GM23338 (cell line): Measurements from ENCODE around the gene FAM83B. TPM values are rescaled to one million over a fixed set of nuclear protein-coding genes. Genes with fewer than 3 reads are reported as not detected.

Experiments used
- CTCF ChIP-seq, 2 experiments: fragments of 200-600 bp in 1 of 2; sonication (generic) in 1 of 2; conservative IDR thresholded peaks; 2 replicates each; pipeline versions ENCODE4 v1.5.1 to v1.6.1; 2016 to 2017; ENCODE audit warnings: antibody characterized with exemption in 2 of 2, low read depth in 2 of 2, mild to moderate bottlenecking in 2 of 2, moderate library complexity in 1 of 2
- EZH2 ChIP-seq: fragments of 200-600 bp; sonication (generic); IDR thresholded peaks from one replicate; pipeline ENCODE4 v1.8.0; 2017; ENCODE audit warnings: antibody characterized with exemption, mild to moderate bottlenecking, low read depth; ENCODE audit not compliant: unreplicated experiment
- EZH2phosphoT487 ChIP-seq: fragments of 200-600 bp; sonication (generic); IDR thresholded peaks from one replicate; pipeline ENCODE4 v1.8.1; 2018; ENCODE audit warnings: antibody characterized with exemption; ENCODE audit not compliant: unreplicated experiment
- POLR2AphosphoS5 ChIP-seq: IDR thresholded peaks from 2 replicates; pipeline ENCODE4 v1.6.1; 2016; ENCODE audit warnings: antibody characterized with exemption, low read depth
- REST ChIP-seq: IDR thresholded peaks from one replicate; pipeline ENCODE4 v1.6.1; 2018; ENCODE audit warnings: antibody characterized with exemption; ENCODE audit not compliant: unreplicated experiment
- STAT1 ChIP-seq: IDR thresholded peaks from one replicate; pipeline ENCODE4 v1.6.1; 2016; ENCODE audit warnings: antibody characterized with exemption; ENCODE audit not compliant: unreplicated experiment
- ZNF462 ChIP-seq: fragments of 250-450 bp; sonication (Bioruptor Pico); IDR thresholded peaks from 2 replicates; pipeline ENCODE4 v1.5.0; 2020; ENCODE audit warnings: mild to moderate bottlenecking, moderate library complexity
- polyA plus RNA-seq: library from polyadenylated mRNA; unstranded; fragments of >200 nt; fragmentation: Nextera tagmentation; extraction: Ambion mirVana; gene quantifications from 2 replicates; pipeline ENCODE4 v1.2.1, GENCODE V29; 2016
- total RNA-seq: library from RNA; depleted of rRNA; stranded (reverse); fragments of >200 nt; shearing (Covaris generic); gene quantifications from 2 replicates; pipeline ENCODE4 v1.2.3, GENCODE V29; 2014

FAM83B gene
- total and polyA plus RNA-seq, 2 experiments from 2014 or later = 1.4 to 7.7 TPM

- TF ChIP-seq ZNF462 = no peak
- no peak for TF ChIP-seq CTCF (conservative IDR thresholded peaks at IDR 0.05; ENCODE audit: low read depth in 2 of 2)
- no peak for TF ChIP-seq EZH2phosphoT487
- no peak for TF ChIP-seq STAT1
- no peak for TF ChIP-seq POLR2AphosphoS5
- no peak for TF ChIP-seq REST
- TF ChIP-seq EZH2 = no peak
These were observed 63.9 kb downstream of the FAM83B start (continued) for GRCh38 chr6:54910431-54910884.
